ENCODE data around the gene TMEM176B.

TMEM176B gene

DNA sequence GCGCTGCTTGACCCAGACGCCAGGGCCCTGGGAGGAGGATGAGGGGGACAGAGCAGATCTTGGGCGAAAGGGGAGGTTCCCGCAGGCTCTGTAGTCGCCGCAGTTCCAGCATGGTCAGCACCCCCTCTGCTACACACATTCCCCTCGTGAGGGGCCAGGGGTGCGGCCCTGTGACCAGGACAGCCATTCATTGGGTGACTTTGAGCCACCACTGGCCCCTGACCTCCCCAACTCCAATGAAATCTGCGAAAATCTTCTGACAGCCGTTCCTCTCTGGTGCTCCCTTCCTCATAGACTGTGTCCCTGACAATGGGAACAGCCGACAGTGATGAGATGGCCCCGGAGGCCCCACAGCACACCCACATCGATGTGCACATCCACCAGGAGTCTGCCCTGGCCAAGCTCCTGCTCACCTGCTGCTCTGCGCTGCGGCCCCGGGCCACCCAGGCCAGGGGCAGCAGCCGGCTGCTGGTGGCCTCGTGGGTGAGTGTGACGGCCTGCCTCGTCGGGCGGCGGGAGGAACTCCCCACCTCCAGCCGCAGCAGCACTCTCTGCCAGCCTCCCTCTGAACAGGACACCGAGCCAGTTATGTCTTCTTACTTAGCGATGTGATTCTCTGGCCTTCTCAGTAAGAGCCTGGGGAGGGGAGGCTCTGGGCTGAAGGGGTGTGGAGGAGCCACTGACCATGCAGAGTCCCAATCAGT is 1.2 kb upstream of the TMEM176B start:
- TF ChIP-seq, protein P1, sequence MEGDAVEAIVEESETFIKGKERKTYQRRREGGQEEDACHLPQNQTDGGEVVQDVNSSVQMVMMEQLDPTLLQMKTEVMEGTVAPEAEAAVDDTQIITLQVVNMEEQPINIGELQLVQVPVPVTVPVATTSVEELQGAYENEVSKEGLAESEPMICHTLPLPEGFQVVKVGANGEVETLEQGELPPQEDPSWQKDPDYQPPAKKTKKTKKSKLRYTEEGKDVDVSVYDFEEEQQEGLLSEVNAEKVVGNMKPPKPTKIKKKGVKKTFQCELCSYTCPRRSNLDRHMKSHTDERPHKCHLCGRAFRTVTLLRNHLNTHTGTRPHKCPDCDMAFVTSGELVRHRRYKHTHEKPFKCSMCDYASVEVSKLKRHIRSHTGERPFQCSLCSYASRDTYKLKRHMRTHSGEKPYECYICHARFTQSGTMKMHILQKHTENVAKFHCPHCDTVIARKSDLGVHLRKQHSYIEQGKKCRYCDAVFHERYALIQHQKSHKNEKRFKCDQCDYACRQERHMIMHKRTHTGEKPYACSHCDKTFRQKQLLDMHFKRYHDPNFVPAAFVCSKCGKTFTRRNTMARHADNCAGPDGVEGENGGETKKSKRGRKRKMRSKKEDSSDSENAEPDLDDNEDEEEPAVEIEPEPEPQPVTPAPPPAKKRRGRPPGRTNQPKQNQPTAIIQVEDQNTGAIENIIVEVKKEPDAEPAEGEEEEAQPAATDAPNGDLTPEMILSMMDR (IDR thresholded peaks at IDR 0.05; ENCODE audit: borderline replicate concordance, control extremely low read depth, extremely low read depth, insufficient read depth, missing control alignments), result no peak
- DNase-seq (ENCODE audit: low spot score), result peak; percentile 37
- in situ Hi-C loops (cut with MboI; ENCODE audit: low sequenced_read_pairs, unreplicated experiment), result no loop called here

DNA sequence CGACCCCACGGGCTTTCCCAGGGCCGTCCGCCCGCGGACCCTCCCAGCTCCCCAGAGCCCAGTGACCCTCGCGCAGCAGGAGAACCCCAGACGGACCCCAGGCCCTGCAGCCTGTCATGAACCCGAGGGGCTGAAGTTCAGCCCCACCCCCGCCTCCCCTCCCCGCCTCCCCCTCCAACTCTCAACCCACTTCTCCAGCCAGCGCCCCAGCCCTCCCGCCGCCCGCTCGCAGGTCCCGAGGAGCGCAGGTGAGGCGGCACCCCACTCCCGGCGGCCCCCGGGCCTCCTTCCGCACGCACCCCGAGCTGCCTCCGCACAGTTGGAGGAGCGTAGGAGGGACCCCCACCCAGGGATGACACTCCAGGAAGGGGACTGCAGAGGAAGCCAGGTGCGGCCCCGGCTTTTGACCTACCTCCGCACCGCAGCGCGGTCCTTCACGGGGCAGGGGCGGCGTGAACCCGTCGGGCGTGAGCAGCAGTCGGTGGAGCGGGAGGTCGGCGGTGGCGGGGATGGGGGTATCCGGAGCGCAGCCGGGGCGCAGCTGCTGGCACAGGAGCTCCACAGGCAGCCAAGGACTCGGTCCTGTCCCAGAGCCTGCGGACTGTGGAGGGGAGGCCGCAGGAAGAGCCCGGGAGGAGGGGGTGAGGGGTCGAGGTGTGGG is 547 bp upstream of the TMEM176B start, which contains the start of gene TMEM176A:
Gene TMEM176A, plus strand, starts transcription at position 189 of the 661 bp plus-strand sequence. CDS start 782 bp downstream, outside the sequence.
- in situ Hi-C loops (cut with MboI; ENCODE audit: low sequenced_read_pairs, unreplicated experiment), result no loop called here
- peak; percentile 35 for DNase-seq (ENCODE audit: low spot score)
- TF ChIP-seq, protein P1 (IDR thresholded peaks at IDR 0.05; ENCODE audit: borderline replicate concordance, control extremely low read depth, extremely low read depth, insufficient read depth, missing control alignments), result no peak

DNA sequence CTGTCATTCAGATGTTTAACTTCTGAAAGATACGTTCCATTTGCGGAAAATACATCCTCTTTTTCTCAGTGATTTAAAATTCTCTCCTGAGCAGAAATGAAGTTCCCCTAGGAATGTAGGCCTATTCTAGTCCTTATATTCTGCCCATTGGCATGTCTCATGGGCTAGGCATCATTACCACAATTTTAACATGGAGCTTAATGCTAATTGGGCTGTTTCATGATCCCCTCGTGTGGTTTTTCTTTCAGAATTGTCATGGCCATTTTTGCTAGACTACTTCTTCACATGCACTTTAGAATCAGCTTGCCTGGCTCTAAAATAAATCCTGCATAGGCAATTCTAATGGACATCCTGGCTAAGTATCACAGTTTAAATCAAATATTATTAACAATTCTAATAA is 1.0 kb downstream of the TMEM176B start:
- in situ Hi-C loops (cut with MboI; ENCODE audit: low sequenced_read_pairs, unreplicated experiment), result no loop called here
- DNase-seq (ENCODE audit: low spot score), result no peak
- TF ChIP-seq, protein P1 (IDR thresholded peaks at IDR 0.05; ENCODE audit: borderline replicate concordance, control extremely low read depth, extremely low read depth, insufficient read depth, missing control alignments), result no peak

DNA sequence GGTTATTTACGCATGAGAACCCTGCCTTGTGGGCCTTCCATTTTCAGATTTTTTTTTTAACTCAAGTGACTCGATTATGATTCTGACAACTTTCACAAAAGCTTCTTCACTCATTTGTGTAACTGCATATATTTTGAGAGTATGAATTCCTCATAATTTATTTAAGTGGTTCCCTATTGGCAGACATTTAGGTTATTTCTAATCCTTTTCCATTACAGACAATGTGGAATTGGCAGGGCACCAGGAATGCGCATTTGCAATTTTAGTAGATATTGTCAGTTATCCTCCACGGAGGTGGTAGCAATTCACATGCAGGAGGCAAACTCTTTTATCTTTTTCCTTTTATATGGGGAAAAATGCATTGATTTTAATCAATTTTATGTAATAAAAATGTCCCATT is 2.5 kb downstream of the TMEM176B start:
- TF ChIP-seq, protein P1 (IDR thresholded peaks at IDR 0.05; ENCODE audit: borderline replicate concordance, control extremely low read depth, extremely low read depth, insufficient read depth, missing control alignments), result no peak
- no peak for DNase-seq (ENCODE audit: low spot score)
- in situ Hi-C loops (cut with MboI; ENCODE audit: low sequenced_read_pairs, unreplicated experiment), result no loop called here

DNA sequence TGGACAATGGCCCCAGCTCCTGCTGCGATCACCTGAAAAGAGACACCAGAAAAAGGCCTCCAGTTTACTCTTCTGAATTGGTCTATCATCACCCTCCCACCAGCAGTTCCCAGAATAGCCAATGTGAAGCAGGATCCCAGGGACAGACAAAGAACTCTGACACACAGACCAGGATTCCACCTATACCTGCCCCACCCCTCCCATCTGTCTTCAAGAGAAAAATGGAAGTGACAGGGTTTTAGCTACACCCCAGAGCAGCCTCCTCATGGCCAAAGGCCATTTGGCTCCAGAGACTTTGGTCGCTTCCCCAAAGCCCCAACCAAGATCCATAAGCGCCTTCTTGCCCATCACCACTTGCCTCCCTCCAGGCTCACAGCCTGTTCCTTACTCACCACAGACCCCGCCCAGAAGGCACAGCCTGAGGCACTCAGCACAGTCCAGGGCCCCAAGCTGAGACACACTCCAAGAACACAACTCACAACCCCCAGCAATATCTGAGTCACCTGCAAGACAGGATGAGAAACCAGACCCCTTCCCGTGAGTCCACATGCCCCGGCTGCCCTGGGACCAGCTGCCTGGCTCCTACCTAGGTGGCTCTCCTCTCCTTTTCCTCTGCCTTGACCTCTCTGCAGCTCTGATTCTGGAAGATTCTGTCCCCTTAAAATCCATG is 6.5 kb downstream of the TMEM176B start:
- in situ Hi-C loops (cut with MboI; ENCODE audit: low sequenced_read_pairs, unreplicated experiment), result no loop called here
- no peak for DNase-seq (ENCODE audit: low spot score)
- TF ChIP-seq, protein P1 (IDR thresholded peaks at IDR 0.05; ENCODE audit: borderline replicate concordance, control extremely low read depth, extremely low read depth, insufficient read depth, missing control alignments), result no peak

DNA sequence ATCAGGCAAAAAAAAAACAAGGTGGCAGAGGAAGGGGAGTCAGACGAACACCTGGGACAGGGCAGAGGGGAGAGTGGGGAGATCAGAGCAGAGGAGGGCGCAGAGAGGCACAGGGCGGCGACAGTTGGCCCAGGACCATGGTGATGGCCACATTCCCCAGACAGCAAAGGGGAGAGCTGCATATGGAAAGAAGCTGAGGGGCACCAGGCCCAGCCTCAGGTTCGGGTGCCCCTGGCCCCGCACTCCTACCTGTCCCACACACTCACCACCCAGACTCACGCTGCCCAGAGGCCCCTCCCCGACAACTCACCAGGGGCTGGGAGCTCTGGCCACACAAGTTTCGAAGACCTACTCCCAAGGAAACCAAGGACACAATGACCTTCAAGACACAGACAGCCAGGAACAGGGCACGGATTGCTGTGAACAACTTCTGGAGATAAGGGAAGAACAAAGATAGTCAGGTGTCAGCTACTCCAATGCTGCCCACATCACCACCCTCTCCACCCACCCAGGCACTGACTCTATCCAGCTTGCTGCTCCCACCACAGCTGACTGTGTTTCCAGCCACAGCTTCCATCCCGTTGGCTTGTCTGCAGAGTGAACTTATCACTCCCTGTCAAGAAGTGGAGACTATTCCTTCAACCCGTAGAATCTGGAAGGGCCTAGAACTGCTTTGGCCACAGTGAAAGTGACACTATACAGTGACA is 8.3 kb downstream of the TMEM176B start:
- in situ Hi-C loops (cut with MboI; ENCODE audit: low sequenced_read_pairs, unreplicated experiment), result no loop called here

More for the DNA sequence above, 8.3 kb downstream of the TMEM176B start:
- TF ChIP-seq, protein P1 (IDR thresholded peaks at IDR 0.05; ENCODE audit: borderline replicate concordance, control extremely low read depth, extremely low read depth, insufficient read depth, missing control alignments), result no peak
- no peak for DNase-seq (ENCODE audit: low spot score)

Measured in GM13976 (cell line).